ENCODE measurements around the gene SPIRE1. TPM values are rescaled to one million over a fixed set of nuclear protein-coding genes. Genes with fewer than 3 reads are reported as not detected.

SPIRE1 gene
- total and polyA plus RNA-seq, 7 donors = 15.5 to 82.3 (median 39.6) TPM

- Histone ChIP-seq H3K27me3 (ENCODE audit: insufficient read depth in 3 of 3, low read length in 2 of 3) (no peaks in the 10 kb centered on the region), H3K9me3 (no peaks in the 10 kb centered on the region), H3K4me3 (no peak overlapping the region), H3K4me1 (no peaks in the 10 kb centered on the region), H3K27ac (no peak overlapping the region), H3K36me3 (ENCODE audit: insufficient read depth in 1 of 2, low read depth in 1 of 2) (no peaks in the 10 kb centered on the region)
- 91 to 94% (median 93%) methylated on average over 4 of the region's 4 CpGs for WGBS, 3 donors
- DNase-seq (no peak), ATAC-seq (no peak)
- no peak for TF ChIP-seq CTCF (IDR thresholded peaks at IDR 0.05)
- intact Hi-C loops (cut with DNase I) = no loop called here
These were observed 32.7 kb downstream of the SPIRE1 start for GRCh38 chr18:12625241-12625640.

GRCh38 chr18:12621742-12622306, 36.1 kb downstream of the SPIRE1 start:
- WGBS, 3 donors = 90 to 95% (median 93%) methylated on average over 5 of the region's 5 CpGs
- TF ChIP-seq CTCF (IDR thresholded peaks at IDR 0.05) = no peak
- Histone ChIP-seq H3K9me3 (no peaks in the 10 kb centered on the region), H3K4me1 (no peaks in the 10 kb centered on the region), H3K4me3 (no peak overlapping the region), H3K27ac (no peak overlapping the region), H3K27me3 (ENCODE audit: insufficient read depth in 3 of 3, low read length in 2 of 3) (no peaks in the 10 kb centered on the region), H3K36me3 (ENCODE audit: insufficient read depth in 1 of 2, low read depth in 1 of 2) (no peaks in the 10 kb centered on the region)
- peak in 1 of 4 donors; percentile 57 for ATAC-seq
- intact Hi-C loops (cut with DNase I) = no loop called here
- no peak for DNase-seq

- Histone ChIP-seq H3K27ac (no peak overlapping the region), H3K4me3 (no peak overlapping the region), H3K36me3 (ENCODE audit: insufficient read depth in 1 of 2, low read depth in 1 of 2) (no peaks in the 10 kb centered on the region), H3K9me3 (no peaks in the 10 kb centered on the region), H3K4me1 (no peaks in the 10 kb centered on the region), H3K27me3 (ENCODE audit: insufficient read depth in 3 of 3, low read length in 2 of 3) (no peaks in the 10 kb centered on the region)
- no peak for DNase-seq
- no peak for TF ChIP-seq CTCF (IDR thresholded peaks at IDR 0.05)
- intact Hi-C loops (cut with DNase I) = no loop called here
- 66 to 78% (median 69%) methylated on average over 2 of the region's 2 CpGs for WGBS, 3 donors
- ATAC-seq = no peak
These were observed 42.2 kb downstream of the SPIRE1 start for GRCh38 chr18:12615748-12616147.

GRCh38 chr18:12608301-12608700, 49.6 kb downstream of the SPIRE1 start:
- no peak overlapping the region for H3K27ac ChIP-seq

More at GRCh38 chr18:12608301-12608700, 49.6 kb downstream of the SPIRE1 start:
- Histone ChIP-seq H3K4me1 (no peaks in the 10 kb centered on the region), H3K4me3 (no peak overlapping the region), H3K36me3 (ENCODE audit: insufficient read depth in 1 of 2, low read depth in 1 of 2) (no peaks in the 10 kb centered on the region), H3K9me3 (no peaks in the 10 kb centered on the region), H3K27me3 (ENCODE audit: insufficient read depth in 3 of 3, low read length in 2 of 3) (no peaks in the 10 kb centered on the region)
- DNase-seq (no peak), ATAC-seq (no peak)
- WGBS, 3 donors = 69 to 89% (median 85%) methylated on average over 1 of the region's 1 CpG
- no peak for TF ChIP-seq CTCF (IDR thresholded peaks at IDR 0.05)
- intact Hi-C loops (cut with DNase I) = no loop called here
